Body of pancreas (tissue), 4 donors: ENCODE measurements around the gene KDM2A.

ENCODE experiments used
- CTCF ChIP-seq, 7 experiments: fragments of 450-650 bp in 4 of 7; fragments of 200-600 bp in 3 of 7; sonication (generic) in 3 of 7; IDR thresholded peaks; one replicate each; pipeline ENCODE4 v1.5.1; 2016 to 2019; ENCODE audit warnings: antibody characterized with exemption in 7 of 7
- POLR2A ChIP-seq, 3 donors: fragments of 450-650 bp; IDR thresholded peaks; one replicate each; pipeline ENCODE4 v1.6.1; 2016; ENCODE audit warnings: antibody characterized with exemption in 3 of 3, mild to moderate bottlenecking in 2 of 3

- TF ChIP-seq POLR2A (IDR thresholded peaks at IDR 0.05) (no peak), CTCF (IDR thresholded peaks at IDR 0.05) (no peak)
Observed at GRCh38 chr11:67260406-67260805, 141.3 kb downstream of the KDM2A start.
